ENCODE data around the gene CATSPER3. TPM values are rescaled to one million over a fixed set of nuclear protein-coding genes. Genes with fewer than 3 reads are reported as not detected.

Gene CATSPER3
- total RNA-seq, 1 experiment from 2014 or later, result 1.7 TPM

GRCh38 chr5:135055396-135055795 is 87.7 kb downstream of the CATSPER3 start:
- no peaks in the 10 kb centered on the region for H3K27me3 ChIP-seq (ENCODE audit: insufficient read depth, low read length)
- no peaks in the 10 kb centered on the region for H3K79me2 ChIP-seq (ENCODE audit: insufficient read depth, low read length)
- ChIA-PET RAD21 (ENCODE audit: low non-redundant PET in 1 of 2, low total read pairs in 2 of 2, uncharacterized antibody in 2 of 2, unreplicated experiment in 2 of 2) (no interaction called here), CTCF (no interaction called here), POLR2A (no interaction called here)
- no peak overlapping the region for H3K27ac ChIP-seq (ENCODE audit: low read depth, low read length)
- no peaks in the 10 kb centered on the region for H3K4me1 ChIP-seq (ENCODE audit: control insufficient read depth in 1 of 2, insufficient read depth in 2 of 2, low read length in 2 of 2)
- H2AFZ ChIP-seq (ENCODE audit: low read depth, low read length, poor library complexity, severe bottlenecking), result no peak overlapping the region
- H3K36me3 ChIP-seq (ENCODE audit: control insufficient read depth in 1 of 2, insufficient read depth in 2 of 2, low read length in 2 of 2), result no peaks in the 10 kb centered on the region
- intact Hi-C loops (cut with micrococcal nuclease), result no loop called here
- H3K9me3 ChIP-seq (ENCODE audit: control insufficient read depth in 1 of 2, insufficient read depth in 1 of 2, low read depth in 1 of 2, low read length in 2 of 2), result no peaks in the 10 kb centered on the region
- ATAC-seq (no peak), DNase-seq (ENCODE audit: low read depth, low spot score) (no peak)
- H3K9me2 ChIP-seq (ENCODE audit: insufficient read depth), result no peaks in the 10 kb centered on the region
- H3K4me3 ChIP-seq (replicated peaks in 1 of 2; ENCODE audit: low read depth in 1 of 2, low read length in 2 of 2), result no peak overlapping the region
- H3K4me2 ChIP-seq (ENCODE audit: low read length), result no peak overlapping the region
- no TSS peak for BruUV-seq (replicated peaks)
- TF ChIP-seq YY1 (IDR thresholded peaks at IDR 0.05; ENCODE audit: extremely low read depth, insufficient replicate concordance, low read depth, low read length) (no peak), ZBTB33 (IDR thresholded peaks at IDR 0.05; ENCODE audit: extremely low read depth, insufficient replicate concordance, low read length) (no peak), ELF1 (IDR thresholded peaks at IDR 0.05; ENCODE audit: borderline replicate concordance, low read depth) (no peak), CEBPB (IDR thresholded peaks at IDR 0.05; ENCODE audit: low read depth) (no peak), SIN3A (IDR thresholded peaks at IDR 0.05; ENCODE audit: low read depth) (no peak), EZH2 (IDR thresholded peaks at IDR 0.05) (no peak), CBX3 (IDR thresholded peaks at IDR 0.05; ENCODE audit: low read depth) (no peak), ZFX (IDR thresholded peaks at IDR 0.05) (no peak), SP1 (IDR thresholded peaks at IDR 0.05; ENCODE audit: low read depth) (no peak), EZH2phosphoT487 (IDR thresholded peaks at IDR 0.05; ENCODE audit: borderline replicate concordance) (no peak), ZNF274 (IDR thresholded peaks at IDR 0.05; ENCODE audit: low read depth, low read length) (no peak), EGR1 (IDR thresholded peaks at IDR 0.05; ENCODE audit: low read depth) (no peak), POLR2AphosphoS5 (IDR thresholded peaks at IDR 0.05; ENCODE audit: low read depth, low read length) (no peak), RAD21 (IDR thresholded peaks at IDR 0.05; ENCODE audit: low read depth) (no peak), POLR2A (IDR thresholded peaks at IDR 0.05; ENCODE audit: borderline replicate concordance, extremely low read depth, insufficient read depth, insufficient read length) (no peak), MAX (IDR thresholded peaks at IDR 0.05) (no peak), TCF7L2 (IDR thresholded peaks at IDR 0.05; ENCODE audit: borderline replicate concordance, extremely low read depth, insufficient read depth, insufficient read length) (no peak), FOSL1 (IDR thresholded peaks at IDR 0.05; ENCODE audit: low read depth) (no peak), CTCF (IDR thresholded peaks at IDR 0.05 in 2 of 3, conservative IDR thresholded peaks at IDR 0.05 in 1 of 3; ENCODE audit: borderline replicate concordance in 1 of 3, insufficient read depth in 1 of 3, low read depth in 2 of 3, low read length in 2 of 3) (no peak)
- no peak overlapping the region for H3K9ac ChIP-seq (ENCODE audit: low read length)
- no peaks in the 10 kb centered on the region for H4K20me1 ChIP-seq (ENCODE audit: insufficient read depth)

Measured in HCT116 (cell line).